HG03280 (cell line): ENCODE data around the gene PID1.

ENCODE experiments used
- ATAC-seq: cut with Tn5 transposase; IDR thresholded peaks from one replicate; pipeline ENCODE4 v1.9.1; 2021; ENCODE audit warnings: mild to moderate bottlenecking, moderate library complexity; ENCODE audit not compliant: unreplicated experiment

Gene PID1

DNA sequence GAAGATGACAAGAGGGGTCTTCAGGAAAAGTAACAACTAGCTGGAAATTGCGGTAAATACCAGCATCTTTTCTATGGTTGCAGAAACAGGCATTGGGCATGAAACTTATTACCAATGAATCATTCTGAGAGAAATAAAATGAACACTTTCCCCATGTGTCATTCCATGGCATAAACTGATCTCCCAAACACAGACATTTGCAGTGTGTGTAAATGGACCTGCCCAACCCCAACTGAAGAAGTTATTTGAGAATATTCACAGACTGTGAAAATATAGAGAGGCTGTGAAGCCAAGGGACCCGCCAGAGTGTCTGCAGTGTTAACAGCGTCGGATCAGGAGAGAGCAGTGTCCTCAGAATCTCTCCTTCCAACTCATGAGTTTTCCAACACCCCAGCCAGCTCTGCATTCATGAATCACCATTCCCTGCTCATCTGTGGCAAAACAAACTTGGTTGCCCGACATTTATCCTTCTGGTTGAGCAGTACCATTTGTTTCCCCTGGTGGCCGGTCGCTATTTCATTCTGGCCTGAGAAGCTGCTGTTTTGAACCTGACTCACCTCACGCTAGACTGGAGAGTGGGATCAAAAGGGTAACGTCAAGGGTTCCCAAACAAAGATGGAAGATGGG lies 238.4 kb downstream of the PID1 start:
- no peak for ATAC-seq

DNA sequence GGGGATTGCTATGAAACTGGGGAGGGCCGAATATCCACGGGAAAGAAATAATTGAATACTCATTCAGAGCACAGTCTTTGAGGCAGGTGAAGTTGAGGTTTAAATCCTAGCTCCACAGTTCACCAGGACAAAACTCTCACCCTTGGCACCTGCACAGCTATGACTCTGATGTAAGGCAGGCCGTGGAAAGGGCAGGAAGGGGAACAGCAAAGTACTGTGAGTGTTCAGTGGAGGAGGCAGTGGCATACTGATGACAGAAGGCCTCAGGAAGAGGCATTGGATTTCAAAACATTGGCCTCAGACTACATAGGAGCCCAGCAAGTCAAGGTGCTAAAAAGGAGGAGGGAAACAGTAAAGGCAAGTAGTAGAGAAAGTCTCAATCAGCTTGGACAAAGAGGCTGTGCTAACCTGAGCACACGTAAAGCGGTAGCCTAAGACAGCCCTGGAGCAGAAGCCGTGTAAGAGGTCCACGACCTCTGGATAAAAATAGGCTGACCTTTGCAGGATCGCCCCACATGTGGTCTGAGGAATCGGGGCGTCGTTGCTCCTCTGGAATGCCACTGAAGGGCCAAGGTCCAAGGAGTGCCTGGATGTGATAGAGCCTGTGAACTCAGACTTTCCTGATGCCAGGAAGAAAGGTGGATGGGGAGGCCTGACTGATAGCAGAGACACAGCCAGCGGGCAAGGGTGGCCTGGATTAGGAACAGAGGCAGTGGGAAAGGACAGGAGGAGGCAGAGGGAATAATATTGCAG lies 243.6 kb downstream of the PID1 start:
- ATAC-seq, result no peak

DNA sequence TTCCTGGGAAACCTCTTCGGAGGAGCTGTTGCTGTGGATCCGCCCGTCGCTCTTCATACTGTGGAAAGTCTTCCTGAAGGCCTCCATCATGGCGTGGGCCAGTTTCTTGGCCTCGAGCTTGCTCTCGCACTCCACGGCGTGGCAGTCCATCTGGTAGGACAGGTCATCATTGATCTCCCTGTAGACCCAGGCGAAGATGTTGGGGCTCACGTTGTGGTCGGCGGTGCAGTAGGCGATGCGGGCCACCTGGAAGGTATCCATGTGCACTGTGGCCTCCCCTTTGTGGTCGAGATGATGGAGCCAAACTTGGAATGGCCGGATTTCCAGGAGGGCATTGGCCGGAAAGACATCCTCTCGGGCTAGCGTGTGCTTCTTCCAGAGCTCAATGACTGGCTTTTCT lies 245.4 kb downstream of the PID1 start:
- ATAC-seq, result no peak

DNA sequence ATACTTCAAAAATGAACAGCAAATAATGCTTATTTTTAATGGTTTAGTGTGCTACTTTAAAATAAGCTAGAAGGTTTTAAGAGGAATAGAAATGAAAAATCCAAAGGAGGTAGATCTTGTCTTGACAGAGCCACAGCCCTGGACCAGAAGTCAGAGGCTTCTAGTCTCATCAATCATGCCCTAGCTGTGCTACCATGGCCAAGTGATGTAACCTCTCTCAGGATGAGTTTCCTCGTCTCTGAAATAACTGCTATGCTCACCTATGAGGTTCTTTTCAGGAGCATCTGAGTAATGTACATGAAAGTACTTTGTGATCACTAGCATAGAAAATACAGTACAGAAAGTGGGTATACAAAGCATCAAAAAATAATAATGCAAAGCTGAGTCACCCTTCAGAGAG lies 248.4 kb downstream of the PID1 start:
- ATAC-seq, result no peak

DNA sequence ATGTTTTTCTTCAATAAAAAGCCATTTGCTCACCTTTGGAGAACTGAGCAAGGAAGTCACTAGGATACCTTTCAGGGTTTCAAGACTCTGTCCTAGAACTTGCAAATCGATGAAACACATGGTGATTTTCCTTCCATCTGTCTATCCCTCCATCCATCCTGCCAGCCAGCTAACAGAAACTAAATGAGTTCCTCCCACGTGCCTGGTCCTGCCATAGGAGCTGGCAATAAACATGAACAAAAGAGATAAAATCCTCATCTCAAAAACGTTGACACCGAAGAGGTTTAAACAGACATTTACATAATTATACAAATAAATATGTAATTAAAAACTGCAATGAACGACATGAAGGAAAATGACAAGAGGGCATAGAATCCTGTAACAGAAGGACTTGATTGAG lies 249.0 kb downstream of the PID1 start:
- no peak for ATAC-seq

DNA sequence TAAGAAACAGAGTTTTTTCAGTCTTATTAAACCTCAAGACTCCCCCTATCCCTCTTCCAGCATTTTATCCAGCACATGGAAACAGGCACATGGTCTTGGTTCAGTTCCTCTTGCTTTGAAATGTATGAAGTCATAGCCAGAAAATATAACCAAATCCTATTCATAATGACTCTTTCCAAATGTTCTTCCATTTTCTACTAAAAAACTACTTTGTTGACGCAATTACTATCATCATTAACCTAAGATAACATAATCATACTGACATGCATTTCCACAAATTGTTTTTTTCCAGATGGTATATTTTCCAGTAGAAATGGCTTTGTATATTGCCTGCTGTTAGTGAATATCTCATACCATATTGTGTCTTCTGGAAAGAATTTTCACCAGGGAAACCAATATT lies 261.3 kb downstream of the PID1 start:
- no peak for ATAC-seq

DNA sequence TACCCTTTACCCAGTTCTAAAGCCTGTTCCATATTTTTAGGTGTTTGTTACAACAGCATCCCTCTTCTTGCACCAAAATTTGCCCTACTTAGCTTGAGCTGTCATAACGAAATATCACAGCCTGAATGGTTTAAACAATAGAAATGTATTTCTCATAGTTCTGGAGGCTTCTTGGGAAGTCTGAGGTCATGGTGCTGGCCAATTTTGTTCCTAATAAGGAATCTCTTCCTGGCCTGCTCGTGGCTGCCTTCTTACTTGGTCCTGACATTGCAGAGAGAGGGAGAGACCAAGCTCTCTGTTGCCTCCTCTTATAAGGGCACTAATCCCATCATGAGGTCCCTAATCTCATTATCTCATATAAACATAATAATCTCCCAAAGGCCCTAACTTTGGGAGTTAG lies 267.8 kb downstream of the PID1 start:
- ATAC-seq, result no peak

DNA sequence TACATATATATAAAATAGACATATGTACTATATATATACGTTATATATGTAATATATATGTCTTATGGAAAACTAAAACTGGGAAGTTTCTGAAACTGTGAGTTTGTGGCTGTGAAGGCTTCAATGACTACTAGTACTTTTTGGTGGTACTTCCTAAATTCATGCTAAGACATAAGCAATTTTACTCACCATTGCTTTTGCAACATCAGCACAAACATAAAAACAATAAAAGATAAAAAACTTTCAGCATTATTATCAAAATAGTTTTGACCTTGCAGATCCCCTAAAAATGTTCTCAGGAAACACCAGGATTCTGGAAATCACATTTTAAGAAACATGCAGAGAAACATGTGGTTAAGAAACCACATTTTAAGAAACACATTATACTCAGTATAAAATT lies 269.9 kb downstream of the PID1 start:
- ATAC-seq, result no peak

DNA sequence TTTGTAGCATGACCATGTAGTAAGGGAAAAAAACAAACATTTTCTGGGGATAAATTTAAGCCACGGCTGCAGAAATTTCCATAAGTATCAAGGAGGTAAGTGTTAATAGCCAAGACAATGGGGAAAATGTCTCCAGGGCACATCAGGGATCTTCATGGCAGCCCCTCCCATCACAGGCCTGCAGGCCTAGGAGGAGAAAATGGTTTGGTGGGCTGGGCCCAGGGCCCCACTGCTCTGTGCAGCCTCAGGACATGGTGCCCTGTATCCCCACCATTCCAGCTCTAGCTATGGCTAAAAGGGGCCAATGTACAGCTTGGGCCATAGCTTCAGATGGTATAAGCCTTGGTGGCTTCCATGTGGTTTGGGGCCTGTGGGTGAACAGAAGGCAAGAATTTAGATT lies 271.8 kb downstream of the PID1 start:
- no peak for ATAC-seq

DNA sequence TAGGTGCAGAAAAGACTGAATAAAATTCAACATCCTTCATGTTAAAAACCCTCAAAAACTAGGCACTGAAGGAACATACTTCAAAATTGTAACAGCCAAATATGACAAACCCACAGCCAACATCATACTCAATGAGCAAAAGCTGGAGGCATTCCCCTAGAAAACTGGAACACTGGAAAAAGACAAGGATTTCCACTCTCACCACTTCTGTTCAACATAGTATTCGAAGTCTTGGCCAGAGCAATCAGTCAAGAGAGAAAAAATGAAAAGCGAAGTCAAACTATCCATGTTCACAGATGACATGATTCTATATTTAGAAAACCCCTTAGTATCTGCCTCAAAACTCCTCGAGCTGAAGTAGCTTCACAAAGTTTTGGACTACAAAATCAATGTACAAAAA lies 282.3 kb downstream of the PID1 start:
- no peak for ATAC-seq

DNA sequence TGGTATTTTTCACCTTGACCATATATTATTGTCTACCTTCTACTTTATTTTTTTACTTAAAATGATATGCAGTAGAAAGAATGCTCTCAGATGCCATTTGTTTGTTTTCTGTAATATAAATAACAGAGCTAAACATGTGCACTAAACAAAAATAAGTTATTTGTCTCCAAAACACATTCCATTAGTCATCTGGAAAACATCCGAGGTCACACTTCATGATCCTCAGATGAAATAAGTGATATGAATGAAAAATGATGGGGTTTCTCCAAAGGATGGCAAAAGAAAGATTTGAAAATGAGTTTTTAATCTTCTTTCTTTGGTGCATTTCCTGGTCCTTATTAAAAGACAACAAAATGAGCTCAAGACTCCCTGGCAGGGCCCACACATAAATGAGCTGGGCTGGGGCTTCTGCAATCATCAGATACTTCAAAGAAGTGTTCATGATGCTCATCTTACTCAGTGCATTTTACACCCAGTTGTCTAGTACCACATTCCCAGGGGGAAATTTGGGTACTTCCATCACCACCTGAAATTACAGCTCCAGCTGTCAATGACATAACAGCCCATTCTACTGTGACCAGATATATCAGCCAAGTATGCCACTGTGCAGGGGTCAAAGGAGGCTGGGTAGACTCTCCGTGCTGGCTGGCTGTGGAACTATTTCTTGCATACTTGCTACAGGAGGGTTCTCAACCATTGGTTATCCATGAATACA lies 283.5 kb downstream of the PID1 start:
- no peak for ATAC-seq

DNA sequence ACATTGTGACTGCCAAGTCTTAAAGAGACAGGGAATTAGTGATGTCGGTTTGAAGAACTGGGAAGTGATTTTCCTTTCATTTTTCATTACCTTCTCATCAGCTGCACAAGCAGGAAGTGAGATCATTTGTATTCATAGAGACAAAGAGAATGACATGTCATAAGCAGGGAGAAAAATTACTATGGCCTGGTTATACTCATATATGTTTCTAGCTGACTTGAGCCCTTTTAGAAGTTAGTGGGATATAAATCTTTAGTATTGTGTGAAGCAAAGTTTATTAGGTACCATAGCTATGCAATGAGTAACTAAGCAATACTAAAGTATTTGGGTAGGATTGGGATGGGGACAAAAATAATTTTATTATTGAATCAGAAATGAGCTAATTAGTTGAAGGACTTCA lies 284.1 kb downstream of the PID1 start:
- ATAC-seq, result no peak

DNA sequence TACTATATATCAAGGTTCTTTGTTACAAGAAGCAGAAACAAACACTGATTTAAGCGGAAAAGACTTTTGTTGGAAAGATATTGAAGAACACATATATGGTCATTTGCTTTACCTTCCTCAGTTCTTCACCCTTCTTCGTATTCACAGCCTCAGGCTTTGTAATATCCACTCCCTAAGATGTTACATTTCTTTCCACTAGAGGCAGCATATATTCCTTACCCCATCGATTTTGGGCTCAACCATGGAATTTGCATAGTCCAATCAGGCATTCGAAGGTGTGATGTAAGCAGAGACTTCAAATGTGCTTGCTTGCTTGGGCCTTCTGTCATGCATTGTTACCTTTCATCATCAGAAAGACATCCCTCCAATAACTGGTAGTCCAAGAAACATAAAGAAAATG lies 287.4 kb downstream of the PID1 start:
- no peak for ATAC-seq

DNA sequence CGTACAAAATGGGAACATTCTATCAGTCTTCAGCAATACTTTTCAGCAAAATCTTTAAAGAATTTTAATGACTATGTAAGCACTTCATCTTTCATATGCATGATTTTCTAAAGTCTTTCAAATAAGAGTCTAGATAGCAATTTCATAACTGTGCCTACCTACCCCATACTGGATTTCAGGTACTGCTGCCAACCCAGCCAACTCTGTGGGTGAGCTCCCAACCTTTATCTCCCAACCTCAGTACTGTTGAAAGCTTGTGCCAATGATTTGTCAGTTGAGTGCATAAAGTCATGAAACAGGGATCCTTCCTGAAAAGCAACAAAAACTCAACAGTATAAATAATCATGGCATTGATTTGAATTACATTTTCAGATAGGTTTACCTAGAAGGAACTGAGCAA lies 296.9 kb downstream of the PID1 start:
- ATAC-seq, result no peak
